K562 (cell line): ENCODE data around the gene A4GNT. TPM values are rescaled to one million over a fixed set of nuclear protein-coding genes. Genes with fewer than 3 reads are reported as not detected.
"Not testable (repeated sequence)": the region's sequence is repeated elsewhere in the genome, so short reads cannot be mapped to it uniquely, and the experiment has no call there.

ENCODE experiments used
- ATAC-seq: fragments of 200-7000 bp; cut with Tn5 transposase; 3 replicates; pipeline ENCODE4 v1.9.1; 2020; ENCODE audit warnings: moderate library complexity
- BruUV-seq: library from RNA; stranded (reverse); fragments of 400-500 nt; replicated peaks from 2 replicates; lab custom pipeline; 2021; lab: Mats Ljungman, UMichigan
- CTCF ChIA-PET: fragments of 300-600 bp; formaldehyde crosslinking; extraction: SDS; loops from one replicate; lab custom pipeline; 2021; ENCODE audit warnings: low intra/inter-chr PET ratio; lab: Yijun Ruan, JAX
- POLR2A ChIA-PET: fragments of 300-600, 350-650 bp; sonication (Branson Sonifier 250); formaldehyde crosslinking; extraction: SDS; loops from one replicate; lab custom pipeline; 2021; ENCODE audit warnings: antibody characterized with exemption, inconsistent platforms; lab: Yijun Ruan, JAX
- DNase-seq, 4 experiments: peaks; one replicate each; pipeline versions ENCODE4 v3.0.0 to v3.0.0-alpha.2; 2011 to 2018; ENCODE audit warnings: low spot score in 3 of 4, mixed read lengths in 3 of 4; ENCODE audit errors: extremely low read depth in 1 of 4
- FAIRE-seq: peaks from 2 replicates; lab custom pipeline; 2011; peaks lifted over from hg19 to GRCh38; lab: Jason Lieb, UNC
- H2AFZ ChIP-seq: 2 replicates; pipeline ENCODE4 v1.6.0; 2011; ENCODE audit warnings: low read depth, low read length, control low read depth, inconsistent platforms
- H3K27ac ChIP-seq: fragments of 200-600 bp; 3 replicates; pipeline ENCODE4 v1.8.0; 2011; ENCODE audit warnings: low read depth, mild to moderate bottlenecking, control low read depth, inconsistent platforms, low read length, moderate library complexity, mixed read lengths; ENCODE audit errors: extremely low read depth
- H3K27me3 ChIP-seq, 2 experiments: fragments of 300-600 bp in 1 of 2; 2 replicates in 1 of 2; 3 replicates in 1 of 2; pipeline versions ENCODE4 v1.6.0 to v1.8.0; 2011; ENCODE audit warnings: inconsistent platforms in 2 of 2, low read length in 2 of 2, mild to moderate bottlenecking in 1 of 2, mixed read lengths in 1 of 2, moderate library complexity in 1 of 2; ENCODE audit not compliant: control insufficient read depth in 2 of 2, insufficient read depth in 2 of 2
- H3K36me3 ChIP-seq: fragments of 300-600 bp; 3 replicates; pipeline ENCODE4 v1.8.0; 2011; ENCODE audit warnings: mild to moderate bottlenecking, low read length, inconsistent platforms; ENCODE audit not compliant: control insufficient read depth, insufficient read depth
- H3K4me1 ChIP-seq, 2 experiments: fragments of 200-600 bp in 1 of 2; replicated peaks in 1 of 2; 2 replicates in 1 of 2; 3 replicates in 1 of 2; pipeline versions ENCODE4 v1.5.1 to v1.8.0; 2011; ENCODE audit warnings: inconsistent platforms in 2 of 2, low read length in 2 of 2, mild to moderate bottlenecking in 1 of 2, mixed read lengths in 1 of 2, moderate library complexity in 1 of 2; ENCODE audit not compliant: control insufficient read depth in 2 of 2, insufficient read depth in 2 of 2
- H3K4me2 ChIP-seq: 2 replicates; pipeline ENCODE4 v1.6.1; 2011; ENCODE audit warnings: low read length, control low read depth, inconsistent platforms, mixed read lengths; ENCODE audit not compliant: insufficient read depth
- H3K4me3 ChIP-seq: fragments of 200-600 bp; sonication (generic), shearing (Covaris generic); 2 replicates; pipeline ENCODE4 v1.5.1; 2016; ENCODE audit warnings: control low read depth, inconsistent platforms
- H3K79me2 ChIP-seq: fragments of 200-600 bp; 3 replicates; pipeline ENCODE4 v1.8.0; 2011; ENCODE audit warnings: low read length, inconsistent platforms; ENCODE audit not compliant: control insufficient read depth, insufficient read depth
- H3K9ac ChIP-seq, 2 experiments: 2 replicates each; pipeline versions ENCODE4 v1.6.0 to v1.6.1; 2011; ENCODE audit warnings: low read depth in 2 of 2, low read length in 2 of 2, control low read depth in 1 of 2, inconsistent platforms in 1 of 2, mild to moderate bottlenecking in 1 of 2, mixed read lengths in 1 of 2; ENCODE audit not compliant: insufficient read depth in 1 of 2
- H3K9me1 ChIP-seq: one replicate; pipeline ENCODE4 v1.6.0; 2011; ENCODE audit warnings: inconsistent platforms, mild to moderate bottlenecking, low read length, moderate library complexity; ENCODE audit not compliant: control insufficient read depth, insufficient read depth
- H3K9me3 ChIP-seq: replicated peaks from 2 replicates; pipeline ENCODE4 v1.5.1; 2011; ENCODE audit warnings: low read depth, low read length, inconsistent platforms; ENCODE audit not compliant: control insufficient read depth, insufficient read depth
- H4K20me1 ChIP-seq: replicated peaks from 2 replicates; pipeline ENCODE4 v1.6.1; 2011; ENCODE audit warnings: low read length, inconsistent platforms, mixed read lengths; ENCODE audit not compliant: control insufficient read depth, insufficient read depth
- WGBS: fragments of 100-300 bp; shearing (Covaris generic); methylation state at CpG from one replicate; pipeline ENCODE4 v1.1.6; 2016; ENCODE audit warnings: low coverage, mixed read lengths; ENCODE audit not compliant: insufficient coverage; ENCODE audit errors: missing lambda C conversion rate; 5-methylcytosine and 5-hydroxymethylcytosine counted together
- in situ Hi-C: fragments of 300-500 bp; cut with MboI; formaldehyde crosslinking; loops from 4 replicates; pipeline ENCODE4 v1.15.0; 2018; ENCODE audit warnings: inconsistent platforms, mixed read lengths
- intact Hi-C: fragments of 100-400 bp; cut with micrococcal nuclease; formaldehyde crosslinking; loops from 2 replicates; pipeline ENCODE4 v1.14.2; 2022
- polyA plus RNA-seq, 8 experiments: library from polyadenylated mRNA; depleted of rRNA in 4 of 8; stranded (reverse) in 5 of 8; unstranded in 3 of 8; fragments of >200 nt; fragmentation: Nextera tagmentation in 2 of 8; fragmentation: Illumina TruSeq in 1 of 8; extraction: Ambion mirVana in 2 of 8; extraction: Trizol in 1 of 8; gene quantifications; 2 replicates each; pipeline versions ENCODE4 v1.2.1 to v1.2.3, GENCODE V29; 2011 to 2014; ENCODE audit warnings: inconsistent platforms in 1 of 8, missing spikeins in 1 of 8
- total RNA-seq, 7 experiments: library from RNA; depleted of rRNA in 6 of 7; stranded (reverse); fragments of >200 nt in 6 of 7; fragmentation: Illumina TruSeq in 2 of 7; extraction: Trizol in 2 of 7; gene quantifications; 2 replicates each; pipeline versions ENCODE4 v1.2.1 to v1.2.3, GENCODE V29; 2011 to 2021; ENCODE audit warnings: low replicate concordance in 1 of 7
- TF ChIP-seq, protein P1 (sequence below), 3 experiments: IDR thresholded peaks in 2 of 3; conservative IDR thresholded peaks in 1 of 3; 2 replicates each; pipeline ENCODE4 v1.5.1; 2011 to 2012; ENCODE audit warnings: low read length in 3 of 3, mild to moderate bottlenecking in 3 of 3, control low read depth in 2 of 3, improper control_type of control experiment in 1 of 3, inconsistent platforms in 1 of 3, low read depth in 1 of 3, mixed read lengths in 1 of 3, moderate library complexity in 1 of 3; ENCODE audit not compliant: insufficient read depth in 2 of 3

A4GNT gene
- total and polyA plus RNA-seq, 9 of the 15 experiments (the other 6 are each of a cell fraction or from before 2014, with no cell fraction given), result not detected

DNA sequence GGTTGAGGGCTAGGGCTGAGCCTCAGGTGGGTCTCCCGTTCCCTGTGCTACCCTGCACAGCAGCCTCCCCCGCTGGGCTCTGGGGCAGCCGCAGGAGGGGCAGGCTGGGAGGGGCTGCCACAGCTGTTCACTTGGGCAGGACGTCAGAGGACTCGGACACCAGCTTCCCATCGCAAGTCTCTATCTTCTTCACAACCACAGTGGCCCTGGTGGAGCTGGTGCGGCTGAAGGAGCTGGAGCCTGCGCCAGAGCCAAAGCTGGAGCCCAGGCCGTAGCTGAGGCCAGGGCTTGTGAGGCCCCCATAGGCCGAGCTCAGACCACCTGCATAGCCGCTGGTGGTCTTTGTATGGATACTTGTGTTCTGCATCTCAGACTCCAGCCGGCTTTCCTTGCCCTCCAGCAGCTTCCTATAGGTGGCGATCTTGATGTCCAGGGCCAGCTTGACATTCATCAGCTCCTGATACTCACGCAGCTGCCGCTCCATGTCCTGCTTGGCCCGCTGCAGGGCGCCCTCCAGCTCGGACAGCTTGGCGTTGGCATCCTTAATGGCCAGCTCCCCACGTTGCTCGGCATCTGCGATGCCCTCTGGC lies 30.7 kb downstream of the A4GNT start:
- 12% methylated on average over 17 of the region's 22 CpGs for WGBS

More for the DNA sequence above, 30.7 kb downstream of the A4GNT start:
- H3K27ac ChIP-seq, intact Hi-C loops, H3K9me3 ChIP-seq, H3K9me1 ChIP-seq, H3K4me3 ChIP-seq, H3K36me3 ChIP-seq, in situ Hi-C loops, H4K20me1 ChIP-seq, H3K79me2 ChIP-seq: not testable (repeated sequence)
- POLR2A ChIA-PET, result interaction anchor here (1.0 kb wide), 1 partner anchor 96 kb away, joined by 3 read pairs; no protein-coding TSS in a partner anchor
- H3K27me3 ChIP-seq, result peaks cover 0 to 22% of the 10 kb centered on the region in 2 experiments; a peak in 2 of 5 replicates
- TF ChIP-seq, protein P1, sequence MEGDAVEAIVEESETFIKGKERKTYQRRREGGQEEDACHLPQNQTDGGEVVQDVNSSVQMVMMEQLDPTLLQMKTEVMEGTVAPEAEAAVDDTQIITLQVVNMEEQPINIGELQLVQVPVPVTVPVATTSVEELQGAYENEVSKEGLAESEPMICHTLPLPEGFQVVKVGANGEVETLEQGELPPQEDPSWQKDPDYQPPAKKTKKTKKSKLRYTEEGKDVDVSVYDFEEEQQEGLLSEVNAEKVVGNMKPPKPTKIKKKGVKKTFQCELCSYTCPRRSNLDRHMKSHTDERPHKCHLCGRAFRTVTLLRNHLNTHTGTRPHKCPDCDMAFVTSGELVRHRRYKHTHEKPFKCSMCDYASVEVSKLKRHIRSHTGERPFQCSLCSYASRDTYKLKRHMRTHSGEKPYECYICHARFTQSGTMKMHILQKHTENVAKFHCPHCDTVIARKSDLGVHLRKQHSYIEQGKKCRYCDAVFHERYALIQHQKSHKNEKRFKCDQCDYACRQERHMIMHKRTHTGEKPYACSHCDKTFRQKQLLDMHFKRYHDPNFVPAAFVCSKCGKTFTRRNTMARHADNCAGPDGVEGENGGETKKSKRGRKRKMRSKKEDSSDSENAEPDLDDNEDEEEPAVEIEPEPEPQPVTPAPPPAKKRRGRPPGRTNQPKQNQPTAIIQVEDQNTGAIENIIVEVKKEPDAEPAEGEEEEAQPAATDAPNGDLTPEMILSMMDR (IDR thresholded peaks at IDR 0.05 in 2 of 3, conservative IDR thresholded peaks at IDR 0.05 in 1 of 3; ENCODE audit: insufficient read depth in 2 of 3, low read depth in 1 of 3, low read length in 3 of 3), result peak; percentile 43 to 55 (median 49); a peak in 5 of 6 replicates
- TF ChIP-seq, all 486 proteins: peak for 1; not testable (repeated sequence) for 485
- FAIRE-seq (peak; percentile 23), DNase-seq (peak in 1 of 4 experiments; percentile 32), ATAC-seq (peak; percentile 49; the same call in 2 of the 3 replicates)
- H3K4me2 ChIP-seq, H3K4me1 ChIP-seq, H2AFZ ChIP-seq, CTCF ChIA-PET, BruUV-seq: not testable (repeated sequence)
- H3K9ac ChIP-seq, result 0 out of 4 replicates have a peak overlapping the region, but pooled peaks of 1 of the 2 experiments have one; percentile 26
